BLaER1 treated with 17β-estradiol and CSF1 and Interleukin-3, amounts not matched to agents 10 nM and 100 nM (cell line): ENCODE measurements around the gene RCCD1.

Experiments used
- H3K27ac ChIP-seq, 11 experiments: shearing (Covaris generic); formaldehyde crosslinking; 2 replicates each; pipeline ENCODE4 v1.8.1; 2022
- H3K27me3 ChIP-seq, 11 experiments: shearing (Covaris generic); formaldehyde crosslinking; 2 replicates each; pipeline ENCODE4 v1.8.1; 2022
- H3K36me3 ChIP-seq, 11 experiments: shearing (Covaris generic); formaldehyde crosslinking; 2 replicates each; pipeline ENCODE4 v1.8.1; 2022
- H3K4me1 ChIP-seq, 10 experiments: shearing (Covaris generic); formaldehyde crosslinking; 2 replicates each; pipeline ENCODE4 v1.8.1; 2022
- H3K4me2 ChIP-seq, 11 experiments: shearing (Covaris generic); formaldehyde crosslinking; 2 replicates each; pipeline ENCODE4 v1.8.1; 2022
- H3K4me3 ChIP-seq, 10 experiments: shearing (Covaris generic); formaldehyde crosslinking; 2 replicates each; pipeline ENCODE4 v1.8.1; 2022
- H3K9ac ChIP-seq, 11 experiments: shearing (Covaris generic); formaldehyde crosslinking; 2 replicates each; pipeline ENCODE4 v1.8.1; 2022
- H3K9me3 ChIP-seq, 11 experiments: shearing (Covaris generic); formaldehyde crosslinking; replicated peaks in 1 of 11; 2 replicates each; pipeline ENCODE4 v1.8.1; 2022
- H4K20me1 ChIP-seq, 11 experiments: shearing (Covaris generic); formaldehyde crosslinking; 2 replicates each; pipeline ENCODE4 v1.8.1; 2022
- Cebpa-rat ChIP-seq, 11 experiments: shearing (Covaris generic); IDR thresholded peaks; 2 replicates each; pipeline ENCODE4 v1.8.1; 2022

Gene RCCD1

GRCh38 chr15:90981681-90982080, 27.0 kb downstream of the RCCD1 start:
- H3K9me3 ChIP-seq, result no peaks in the 10 kb centered on the region
- TF ChIP-seq Cebpa-rat (IDR thresholded peaks at IDR 0.05), result no peak
- peaks cover 20 to 44% (median 31%) of the 10 kb centered on the region in 10 experiments for H3K4me1 ChIP-seq
- H3K36me3 ChIP-seq, result peaks cover 8 to 96% (median 80%) of the 10 kb centered on the region in 11 experiments; a peak in 20 of 22 replicates
- H3K27ac ChIP-seq, result peak overlapping the region in 10 of 11 experiments; percentile 38 to 79 (median 70); a peak in 20 of 22 replicates
- H3K9ac ChIP-seq, result peak overlapping the region in 3 of 11 experiments; percentile 31 to 48 (median 40); a peak in 4 of 22 replicates
- H3K27me3 ChIP-seq, result no peaks in the 10 kb centered on the region
- peak overlapping the region; percentile 39 to 81 (median 75); a peak in 21 of 22 replicates for H3K4me2 ChIP-seq
- H4K20me1 ChIP-seq, result peaks cover 0 to 27% (median under 1%) of the 10 kb centered on the region in 11 experiments; a peak in 10 of 22 replicates
- H3K4me3 ChIP-seq, result peak overlapping the region in 1 of 10 experiments; percentile 31; a peak in 1 of 20 replicates

GRCh38 chr15:90982135-90982534, 27.5 kb downstream of the RCCD1 start:
- Histone ChIP-seq H3K36me3 (peaks cover 8 to 91% (median 76%) of the 10 kb centered on the region in 11 experiments; a peak in 20 of 22 replicates), H4K20me1 (peaks cover 0 to 31% (median 5%) of the 10 kb centered on the region in 11 experiments; a peak in 11 of 22 replicates), H3K4me3 (peak overlapping the region in 4 of 10 experiments; percentile 14 to 36 (median 26); a peak in 2 of 20 replicates), H3K9me3 (no peaks in the 10 kb centered on the region), H3K27ac (peak overlapping the region in 10 of 11 experiments; percentile 38 to 79 (median 70); a peak in 20 of 22 replicates), H3K27me3 (no peaks in the 10 kb centered on the region), H3K9ac (peak overlapping the region in 4 of 11 experiments; percentile 32 to 48 (median 39); a peak in 7 of 22 replicates), H3K4me2 (peak overlapping the region; percentile 39 to 81 (median 75); a peak in 21 of 22 replicates), H3K4me1 (peaks cover 24 to 49% (median 36%) of the 10 kb centered on the region in 10 experiments)
- TF ChIP-seq Cebpa-rat (IDR thresholded peaks at IDR 0.05), result peak in 8 of 11 experiments; percentile 12 to 86 (median 66); a peak in 11 of 22 replicates

DNA sequence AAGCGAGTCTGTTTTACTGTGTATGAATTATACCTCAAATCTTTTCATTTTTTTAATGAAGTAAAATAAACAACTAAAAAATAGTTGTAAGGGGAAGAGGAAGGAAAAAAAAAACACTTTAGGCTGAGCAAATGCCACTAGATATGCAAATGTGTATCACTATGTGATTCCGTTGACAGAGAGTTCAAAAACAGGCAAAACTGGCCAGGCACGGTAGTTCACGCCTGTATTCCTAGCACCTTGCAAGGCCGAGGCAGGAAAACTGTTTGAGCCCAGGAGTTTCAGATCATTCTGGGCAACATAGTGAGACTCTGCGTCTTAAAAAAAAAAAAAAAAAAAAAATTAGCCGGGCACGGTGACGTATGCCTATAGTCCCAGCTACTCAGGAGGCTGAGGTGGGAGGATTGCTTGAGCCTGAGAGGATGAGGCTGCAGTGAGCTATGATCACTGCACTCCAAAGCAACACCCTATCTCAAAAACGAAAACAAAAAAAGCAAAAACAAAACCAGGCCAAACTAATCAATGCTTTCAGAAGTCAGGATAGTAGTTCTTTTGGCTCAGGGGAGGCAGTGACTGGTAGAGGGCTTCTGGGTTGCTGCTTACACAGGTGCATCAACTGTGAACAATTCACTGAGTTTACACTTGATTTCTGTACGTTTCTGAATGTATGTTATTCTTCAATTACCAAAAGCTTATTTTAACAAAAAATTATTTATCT, 32.3 kb downstream of the RCCD1 start:
- Histone ChIP-seq H3K4me3 (peak overlapping the region in 1 of 10 experiments; percentile 8; a peak in 1 of 20 replicates), H4K20me1 (peaks cover 0 to 61% (median 24%) of the 10 kb centered on the region in 11 experiments; a peak in 15 of 22 replicates), H3K27me3 (no peaks in the 10 kb centered on the region), H3K9me3 (no peaks in the 10 kb centered on the region), H3K36me3 (peaks cover 0 to 43% (median 30%) of the 10 kb centered on the region in 11 experiments; a peak in 18 of 22 replicates), H3K27ac (no peak overlapping the region; a peak in 1 of 22 replicates), H3K9ac (peak overlapping the region in 6 of 11 experiments; percentile 8 to 29 (median 26); a peak in 2 of 22 replicates), H3K4me1 (peaks cover 50 to 79% (median 58%) of the 10 kb centered on the region in 10 experiments), H3K4me2 (peak overlapping the region; percentile 54 to 84 (median 71))
- TF ChIP-seq Cebpa-rat (IDR thresholded peaks at IDR 0.05), result no peak

DNA sequence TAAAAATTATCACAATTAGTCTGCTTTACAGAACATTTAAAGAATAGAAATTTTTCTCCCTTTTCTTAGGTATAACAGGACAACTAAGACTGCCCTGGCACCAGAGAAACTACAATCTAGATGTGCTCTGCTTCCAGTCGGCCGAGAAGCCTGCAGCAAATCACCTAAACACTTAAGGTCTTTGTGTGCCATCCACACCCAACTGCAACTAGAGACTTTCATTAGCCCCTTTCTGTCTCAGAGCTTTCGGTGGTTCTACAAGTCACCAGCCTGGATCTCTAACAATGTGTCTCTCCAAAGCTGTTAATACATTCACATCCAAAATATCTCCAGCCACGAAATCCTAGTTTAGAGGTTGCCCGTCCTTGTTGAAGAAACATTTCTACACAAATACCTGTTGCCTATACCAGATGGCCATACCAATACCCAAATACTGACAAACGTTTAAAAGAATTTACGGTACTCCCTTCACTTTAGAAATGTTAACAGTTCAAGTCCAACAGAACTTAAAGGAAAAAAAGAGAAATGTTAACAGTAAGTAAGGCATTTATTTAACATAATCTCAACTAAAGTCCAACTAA, 33.0 kb downstream of the RCCD1 start:
- no peaks in the 10 kb centered on the region for H3K27me3 ChIP-seq
- peaks cover 0 to 66% (median 24%) of the 10 kb centered on the region in 11 experiments; a peak in 15 of 22 replicates for H4K20me1 ChIP-seq
- H3K4me1 ChIP-seq, result peaks cover 50 to 77% (median 57%) of the 10 kb centered on the region in 10 experiments
- H3K9ac ChIP-seq, result peak overlapping the region in 2 of 11 experiments; percentile 26 to 39; a peak in 4 of 22 replicates
- TF ChIP-seq Cebpa-rat (IDR thresholded peaks at IDR 0.05), result no peak
- no peak overlapping the region for H3K4me3 ChIP-seq
- peak overlapping the region; percentile 61 to 84 (median 74); a peak in 18 of 22 replicates for H3K4me2 ChIP-seq
- no peaks in the 10 kb centered on the region for H3K9me3 ChIP-seq
- H3K27ac ChIP-seq, result peak overlapping the region in 3 of 11 experiments; percentile 26 to 59 (median 53); a peak in 4 of 22 replicates
- peaks cover 0 to 36% (median 23%) of the 10 kb centered on the region in 11 experiments; a peak in 18 of 22 replicates for H3K36me3 ChIP-seq

GRCh38 chr15:90988296-90988695, 33.6 kb downstream of the RCCD1 start:
- peak overlapping the region in 9 of 11 experiments; percentile 10 to 51 (median 31); a peak in 13 of 22 replicates for H3K9ac ChIP-seq
- no peaks in the 10 kb centered on the region for H3K9me3 ChIP-seq
- H3K4me2 ChIP-seq, result peak overlapping the region; percentile 61 to 84 (median 74)
- no peaks in the 10 kb centered on the region for H3K27me3 ChIP-seq
- H3K27ac ChIP-seq, result peak overlapping the region in 10 of 11 experiments; percentile 1 to 59 (median 32); a peak in 12 of 22 replicates
- H4K20me1 ChIP-seq, result peaks cover 0 to 68% (median 24%) of the 10 kb centered on the region in 11 experiments; a peak in 15 of 22 replicates
- peaks cover 52 to 77% (median 57%) of the 10 kb centered on the region in 10 experiments for H3K4me1 ChIP-seq
- peaks cover 0 to 30% (median 16%) of the 10 kb centered on the region in 11 experiments; a peak in 18 of 22 replicates for H3K36me3 ChIP-seq
- no peak overlapping the region for H3K4me3 ChIP-seq
- TF ChIP-seq Cebpa-rat (IDR thresholded peaks at IDR 0.05), result no peak

DNA sequence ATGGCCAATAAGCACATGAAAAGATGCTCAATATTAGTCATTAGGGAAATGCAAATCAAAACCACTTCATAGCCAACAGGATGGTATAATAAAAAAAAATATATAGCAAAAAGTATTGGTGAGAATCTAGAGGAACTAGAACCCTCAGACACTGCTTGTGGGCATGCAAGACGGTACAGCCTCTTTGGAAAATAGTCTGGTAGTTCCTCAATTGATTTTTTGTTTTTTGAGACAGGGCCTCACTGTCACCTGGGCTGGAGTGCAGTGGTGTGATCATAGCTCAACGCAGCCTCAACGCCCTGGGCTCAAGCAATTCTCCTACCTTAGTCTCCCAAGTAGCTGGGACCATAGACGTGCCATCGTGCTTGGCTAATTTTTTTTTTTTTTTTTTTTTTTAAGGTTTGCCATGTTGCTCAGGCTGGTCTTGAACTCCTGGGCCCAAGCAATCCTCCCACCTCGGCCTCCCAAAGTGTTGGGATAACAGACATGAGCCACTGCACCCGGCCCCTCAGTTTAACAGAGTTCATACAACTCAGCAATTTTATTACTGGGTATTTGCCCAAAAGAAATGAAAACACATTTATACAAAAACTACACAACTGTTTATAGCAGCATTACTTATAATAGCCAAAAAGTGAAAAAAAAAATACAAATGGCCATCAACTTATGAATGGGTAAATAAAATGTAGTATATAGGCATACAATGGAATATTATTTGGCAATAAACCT, 34.5 kb downstream of the RCCD1 start:
- H3K9me3 ChIP-seq, result no peaks in the 10 kb centered on the region
- H3K27me3 ChIP-seq, result no peaks in the 10 kb centered on the region
- peak overlapping the region; percentile 61 to 84 (median 74) for H3K4me2 ChIP-seq
- peaks cover 0 to 61% (median 24%) of the 10 kb centered on the region in 11 experiments; a peak in 14 of 22 replicates for H4K20me1 ChIP-seq
- no peak overlapping the region for H3K9ac ChIP-seq
- H3K4me1 ChIP-seq, result peaks cover 49 to 71% (median 57%) of the 10 kb centered on the region in 10 experiments
- H3K4me3 ChIP-seq, result no peak overlapping the region
- H3K27ac ChIP-seq, result peak overlapping the region in 3 of 11 experiments; percentile 20 to 53 (median 40); a peak in 3 of 22 replicates
- H3K36me3 ChIP-seq, result peaks cover 0 to 20% (median 7%) of the 10 kb centered on the region in 11 experiments; a peak in 17 of 22 replicates
- no peak for TF ChIP-seq Cebpa-rat (IDR thresholded peaks at IDR 0.05)

DNA sequence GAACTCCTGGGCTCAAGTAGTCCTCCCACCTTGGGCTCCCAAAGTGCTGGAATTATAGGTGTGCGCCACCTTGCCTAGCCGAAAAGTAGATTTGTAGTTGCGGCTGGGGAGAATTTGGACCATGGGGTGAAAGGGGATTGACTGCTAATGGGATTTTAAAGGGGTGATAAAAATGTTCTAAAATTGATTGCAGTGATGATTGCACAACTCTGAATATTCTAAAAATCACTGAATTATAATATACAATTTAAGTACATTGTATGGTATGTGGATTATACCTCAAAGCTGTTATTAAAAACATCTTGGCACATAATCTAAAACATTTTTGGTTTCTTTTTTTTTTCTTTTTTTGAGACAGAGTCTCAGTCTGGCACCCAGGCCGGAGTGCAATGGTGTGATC, 35.8 kb downstream of the RCCD1 start:
- Histone ChIP-seq H3K9me3 (no peaks in the 10 kb centered on the region), H3K4me3 (no peak overlapping the region), H3K27me3 (no peaks in the 10 kb centered on the region), H3K4me1 (peaks cover 53 to 70% (median 62%) of the 10 kb centered on the region in 10 experiments), H3K36me3 (peaks cover 0 to 9% (median 0%) of the 10 kb centered on the region in 11 experiments; a peak in 8 of 22 replicates), H3K27ac (no peak overlapping the region), H4K20me1 (peaks cover 0 to 53% (median 24%) of the 10 kb centered on the region in 11 experiments; a peak in 14 of 22 replicates), H3K9ac (no peak overlapping the region), H3K4me2 (no peak overlapping the region)
- TF ChIP-seq Cebpa-rat (IDR thresholded peaks at IDR 0.05), result peak in 3 of 11 experiments; percentile 26 to 57 (median 35); a peak in 2 of 22 replicates
